GM12878 (cell line): Measurements from ENCODE around the gene EIF2D. TPM values are rescaled to one million over a fixed set of nuclear protein-coding genes. Genes with fewer than 3 reads are reported as not detected.

Experiments used
- ATAC-seq: fragments of 200-7000 bp; cut with Tn5 transposase; 3 replicates; pipeline ENCODE4 v1.9.1; 2020; ENCODE audit warnings: mild to moderate bottlenecking, moderate library complexity
- BruUV-seq: library from RNA; stranded (reverse); fragments of 400-500 nt; replicated peaks from 2 replicates; lab custom pipeline; 2021; lab: Mats Ljungman, UMichigan
- CTCF ChIA-PET: fragments of 300-600 bp; sonication (Branson Sonifier 250); formaldehyde crosslinking; extraction: SDS; loops from one replicate; lab custom pipeline; 2021; ENCODE audit warnings: inconsistent platforms; lab: Yijun Ruan, JAX
- POLR2A ChIA-PET: fragments of 350-600 bp; formaldehyde crosslinking; extraction: SDS; loops from one replicate; lab custom pipeline; 2021; ENCODE audit warnings: inconsistent platforms; lab: Charles Lee
- RAD21 ChIA-PET: fragments of 300-600 bp; sonication (Branson Sonifier 250); formaldehyde crosslinking; loops from one replicate; lab custom pipeline; 2023; ENCODE audit warnings: antibody characterized with exemption; ENCODE audit not compliant: unreplicated experiment; lab: Charles Lee
- SMC1A ChIA-PET: fragments of 300-600 bp; sonication (Branson Sonifier 250); formaldehyde crosslinking; loops from one replicate; lab custom pipeline; 2023; ENCODE audit not compliant: unreplicated experiment, uncharacterized antibody; lab: Charles Lee
- DNase-seq: peaks from one replicate; pipeline ENCODE4 v3.0.0-alpha.2; 2011; ENCODE audit warnings: low read depth, low spot score
- FAIRE-seq: peaks from 3 replicates; lab custom pipeline; 2011; peaks lifted over from hg19 to GRCh38; lab: Jason Lieb, UNC
- H2AFZ ChIP-seq: 2 replicates; pipeline ENCODE4 v1.6.0; 2011; ENCODE audit warnings: low read depth, low read length, control low read depth; ENCODE audit not compliant: control insufficient read depth
- H3K27ac ChIP-seq: 2 replicates; pipeline ENCODE4 v1.5.1; 2011; ENCODE audit warnings: control low read depth; ENCODE audit not compliant: control insufficient read depth, insufficient read depth
- H3K27me3 ChIP-seq, 2 experiments: replicated peaks in 1 of 2; 2 replicates each; pipeline versions ENCODE4 v1.6.0 to v1.6.1; 2011; ENCODE audit warnings: low read length in 1 of 2; ENCODE audit not compliant: control insufficient read depth in 2 of 2, insufficient read depth in 2 of 2
- H3K36me3 ChIP-seq, 2 experiments: 2 replicates each; pipeline ENCODE4 v1.5.1; 2011; ENCODE audit warnings: low read length in 1 of 2; ENCODE audit not compliant: control insufficient read depth in 2 of 2, insufficient read depth in 2 of 2
- H3K4me1 ChIP-seq: 2 replicates; pipeline ENCODE4 v1.6.1; 2011; ENCODE audit warnings: mild to moderate bottlenecking, low read length, moderate library complexity, mixed read lengths; ENCODE audit not compliant: control insufficient read depth, insufficient read depth
- H3K4me2 ChIP-seq: 2 replicates; pipeline ENCODE4 v1.6.0; 2011; ENCODE audit warnings: control low read depth; ENCODE audit not compliant: control insufficient read depth, insufficient read depth
- H3K4me3 ChIP-seq: fragments of 200-600 bp; sonication (generic); 2 replicates; pipeline ENCODE4 v1.5.1; 2016
- H3K79me2 ChIP-seq: 2 replicates; pipeline ENCODE4 v1.6.0; 2011; ENCODE audit warnings: low read length; ENCODE audit not compliant: control insufficient read depth, insufficient read depth
- H3K9ac ChIP-seq: 2 replicates; pipeline ENCODE4 v1.8.0; 2011; ENCODE audit warnings: low read length, control low read depth, mixed read lengths; ENCODE audit not compliant: control insufficient read depth, insufficient read depth
- H3K9me3 ChIP-seq: replicated peaks from 3 replicates; pipeline ENCODE4 v1.5.1; 2011; ENCODE audit warnings: mild to moderate bottlenecking, low read length; ENCODE audit not compliant: control insufficient read depth, insufficient read depth
- H4K20me1 ChIP-seq: 2 replicates; pipeline ENCODE4 v1.6.0; 2011; ENCODE audit not compliant: control insufficient read depth, insufficient read depth
- BCL3 ChIP-seq: IDR thresholded peaks from 2 replicates; pipeline ENCODE4 v1.6.1; 2011; ENCODE audit warnings: borderline replicate concordance, low read depth, mild to moderate bottlenecking, moderate library complexity, low read length; ENCODE audit not compliant: insufficient read depth, poor library complexity, severe bottlenecking
- BCLAF1 ChIP-seq: fragments of 450-650 bp; IDR thresholded peaks from 2 replicates; pipeline ENCODE4 v1.6.1; 2017; ENCODE audit warnings: antibody characterized with exemption, mild to moderate bottlenecking, moderate library complexity
- EZH2 ChIP-seq: IDR thresholded peaks from 2 replicates; pipeline ENCODE4 v1.6.1; 2012; ENCODE audit warnings: low read depth, mild to moderate bottlenecking, control low read depth, inconsistent platforms, low read length, borderline replicate concordance; ENCODE audit not compliant: control insufficient read depth
- NBN ChIP-seq: fragments of 450-650 bp; IDR thresholded peaks from 2 replicates; pipeline ENCODE4 v1.6.1; 2016
- POLR2AphosphoS5 ChIP-seq: IDR thresholded peaks from 2 replicates; pipeline ENCODE4 v1.6.1; 2011; ENCODE audit warnings: mild to moderate bottlenecking, low read length, inconsistent platforms
- POU2F2 ChIP-seq: IDR thresholded peaks from 3 replicates; pipeline ENCODE4 v1.6.1; 2011; ENCODE audit warnings: low read depth, mild to moderate bottlenecking, low read length, borderline replicate concordance
- STAT3 ChIP-seq: IDR thresholded peaks from 2 replicates; pipeline ENCODE4 v1.6.1; 2011; ENCODE audit warnings: low read depth, low read length, improper control_type of control experiment
- TCF12 ChIP-seq: IDR thresholded peaks from 2 replicates; pipeline ENCODE4 v1.6.1; 2011; ENCODE audit warnings: low read depth, mild to moderate bottlenecking, low read length
- WGBS: methylation state at CpG from one replicate; pipeline ENCODE4 v1.1.6; 2016; ENCODE audit warnings: low lambda C conversion rate; ENCODE audit not compliant: insufficient replicate concordance, insufficient coverage; ENCODE audit errors: missing lambda C conversion rate; 5-methylcytosine and 5-hydroxymethylcytosine counted together
- in situ Hi-C: fragments of 300-500 bp; cut with MboI; formaldehyde crosslinking; loops from 9 replicates; pipeline ENCODE4 v1.14.3; 2018; ENCODE audit warnings: mixed read lengths
- intact Hi-C: fragments of 100-400 bp; cut with micrococcal nuclease; formaldehyde crosslinking; loops from one replicate; pipeline ENCODE4 v1.14.2; 2022; ENCODE audit not compliant: unreplicated experiment
- polyA plus RNA-seq, 11 experiments: library from polyadenylated mRNA; depleted of rRNA in 4 of 11; unstranded in 6 of 11; stranded (reverse) in 5 of 11; fragments of >200 nt; fragmentation: Nextera tagmentation in 4 of 11; fragmentation: Illumina TruSeq in 1 of 11; extraction: Ambion mirVana in 4 of 11; extraction: Trizol in 1 of 11; gene quantifications; 1 replicate in 1 of 11; 2 replicates in 10 of 11; pipeline versions ENCODE4 v1.2.1 to v1.2.3, GENCODE V29; 2011 to 2016; ENCODE audit warnings: inconsistent platforms in 2 of 11, missing spikeins in 2 of 11, low read depth in 1 of 11
- total RNA-seq, 4 experiments: library from RNA; depleted of rRNA in 3 of 4; stranded (reverse); fragments of >200 nt in 3 of 4; fragmentation: Illumina TruSeq in 1 of 4; extraction: Trizol in 1 of 4; gene quantifications; 2 replicates each; pipeline versions ENCODE4 v1.2.1 to v1.2.3, GENCODE V29; 2013 to 2021

The EIF2D gene
- total and polyA plus RNA-seq, 10 of the 15 experiments (the other 5 are each of a cell fraction or from before 2014, with no cell fraction given) = 65.2 to 133 (median 79.0) TPM

- in situ Hi-C loops = no loop called here
- no peak overlapping the region for H2AFZ ChIP-seq
- no peaks in the 10 kb centered on the region for H4K20me1 ChIP-seq
- ChIA-PET RAD21 (interaction anchor here (1.2 kb wide), 1 partner anchor 53 kb away, joined by 3 read pairs; no protein-coding TSS in a partner anchor), CTCF (interaction anchor here (0.8 to 2.6 kb wide), 7 partner anchors 8 to 72 kb away, joined by 3 to 20 read pairs (median 3); no protein-coding TSS in a partner anchor), POLR2A (interaction anchor here (0.8 to 7.0 kb wide), 3 partner anchors 24 to 32 kb away, joined by 3 to 66 read pairs (median 3); no protein-coding TSS in a partner anchor), SMC1A (interaction anchor here (1.0 to 21.1 kb wide), 4 partner anchors 8 to 82 kb away, joined by 3 to 476 read pairs (median 4); no protein-coding TSS in a partner anchor)
- 73% methylated on average over 9 of the region's 9 CpGs for WGBS
- H3K27me3 ChIP-seq = no peaks in the 10 kb centered on the region
- no peaks in the 10 kb centered on the region for H3K36me3 ChIP-seq
- H3K4me2 ChIP-seq = no peak overlapping the region
- no peak overlapping the region for H3K4me3 ChIP-seq
- H3K79me2 ChIP-seq = peaks cover 8% of the 10 kb centered on the region
- H3K9ac ChIP-seq = no peak overlapping the region
- no TSS peak for BruUV-seq
- no peak for FAIRE-seq
- no peak overlapping the region for H3K27ac ChIP-seq
- no peaks in the 10 kb centered on the region for H3K9me3 ChIP-seq
- no peak for DNase-seq
- ATAC-seq = no peak
- H3K4me1 ChIP-seq = peaks cover 21% of the 10 kb centered on the region
- TF ChIP-seq BCLAF1 (no peak), TCF12 (no peak), NBN (no peak), STAT3 (no peak), POLR2AphosphoS5 (no peak), POU2F2 (no peak), EZH2 (no peak), BCL3 (no peak)
- intact Hi-C loops = no loop called here
Observed at GRCh38 chr1:206551296-206551985, 60.8 kb downstream of the EIF2D start.
